ENCODE results near the gene MED12L.

MED12L gene

GRCh38 chr3:151468284-151468917 is 382.9 kb downstream of the MED12L start:
- no peak overlapping the region for H3K4me3 ChIP-seq (ENCODE audit: low read depth, low read length)
- peak; percentile 91 for TF ChIP-seq CTCF (IDR thresholded peaks at IDR 0.05; ENCODE audit: low read depth, low read length)

GRCh38 chr3:151476344-151477018 is 391.0 kb downstream of the MED12L start:
- no peak overlapping the region for H3K4me3 ChIP-seq (ENCODE audit: low read depth, low read length)
- TF ChIP-seq CTCF (IDR thresholded peaks at IDR 0.05; ENCODE audit: low read depth, low read length): no peak

- H3K4me3 ChIP-seq (ENCODE audit: low read depth, low read length): no peak overlapping the region
- TF ChIP-seq CTCF (IDR thresholded peaks at IDR 0.05; ENCODE audit: low read depth, low read length): no peak
These were observed 392.3 kb downstream of the MED12L start for GRCh38 chr3:151477591-151478334.

GRCh38 chr3:151478335-151478697 is 392.9 kb downstream of the MED12L start:
- no peak for TF ChIP-seq CTCF (IDR thresholded peaks at IDR 0.05; ENCODE audit: low read depth, low read length)
- no peak overlapping the region for H3K4me3 ChIP-seq (ENCODE audit: low read depth, low read length)

- no peak overlapping the region for H3K4me3 ChIP-seq (ENCODE audit: low read depth, low read length)
- TF ChIP-seq CTCF (IDR thresholded peaks at IDR 0.05; ENCODE audit: low read depth, low read length): no peak
These were observed 394.0 kb downstream of the MED12L start for GRCh38 chr3:151479452-151479851.

- no peak overlapping the region for H3K4me3 ChIP-seq (ENCODE audit: low read depth, low read length)
- TF ChIP-seq CTCF (IDR thresholded peaks at IDR 0.05; ENCODE audit: low read depth, low read length): no peak
These were observed 395.0 kb downstream of the MED12L start for GRCh38 chr3:151480492-151480891.

- TF ChIP-seq CTCF (IDR thresholded peaks at IDR 0.05; ENCODE audit: low read depth, low read length): no peak
These were observed 398.0 kb downstream of the MED12L start for GRCh38 chr3:151483488-151483887.

More at GRCh38 chr3:151483488-151483887, 398.0 kb downstream of the MED12L start:
- no peak overlapping the region for H3K4me3 ChIP-seq (ENCODE audit: low read depth, low read length)
